G401 (cell line): Measurements from ENCODE around the gene NETO2. TPM values are rescaled to one million over a fixed set of nuclear protein-coding genes. Genes with fewer than 3 reads are reported as not detected.

Experiments
- DNase-seq: peaks from one replicate; pipeline ENCODE4 v3.0.0-alpha.2; 2015; ENCODE audit warnings: low spot score
- in situ Hi-C: cut with HindIII; loops from 2 replicates; pipeline ENCODE4 v1.10.0; 2016; ENCODE audit warnings: low sequenced_read_pairs, mixed read lengths
- total RNA-seq: library from RNA; depleted of rRNA; stranded (reverse); fragments of >200 nt; shearing (Covaris generic); gene quantifications from 2 replicates; pipeline ENCODE4 v1.2.3, GENCODE V29; 2014

The NETO2 gene
- total RNA-seq, 1 experiment from 2014 or later = 50.8 TPM

GRCh38 chr16:47052666-47053640 lies 90.8 kb downstream of the NETO2 start:
- in situ Hi-C loops = no loop called here
- DNase-seq = no peak

- in situ Hi-C loops = no loop called here
- DNase-seq = no peak
Observed at GRCh38 chr16:47051031-47051430, 92.7 kb downstream of the NETO2 start.

- no peak for DNase-seq
- in situ Hi-C loops = no loop called here
Observed at GRCh38 chr16:47049901-47050583, 93.7 kb downstream of the NETO2 start.

GRCh38 chr16:47047524-47048203 lies 96.1 kb downstream of the NETO2 start:
- in situ Hi-C loops = no loop called here
- no peak for DNase-seq

GRCh38 chr16:47046726-47047523 lies 96.8 kb downstream of the NETO2 start:
- in situ Hi-C loops = no loop called here
- no peak for DNase-seq

GRCh38 chr16:47045459-47045858 lies 98.3 kb downstream of the NETO2 start:
- in situ Hi-C loops = no loop called here
- no peak for DNase-seq

GRCh38 chr16:47045023-47045422 lies 98.7 kb downstream of the NETO2 start:
- in situ Hi-C loops = no loop called here
- no peak for DNase-seq

GRCh38 chr16:47043970-47044684 lies 99.6 kb downstream of the NETO2 start:
- no peak for DNase-seq
- in situ Hi-C loops = no loop called here

GRCh38 chr16:47043200-47043599 lies 100.5 kb downstream of the NETO2 start:
- DNase-seq = no peak
- in situ Hi-C loops = no loop called here

GRCh38 chr16:47037746-47038458 lies 105.8 kb downstream of the NETO2 start:
- in situ Hi-C loops = no loop called here
- peak; percentile 68 for DNase-seq

GRCh38 chr16:47037396-47037745 lies 106.4 kb downstream of the NETO2 start:
- in situ Hi-C loops = no loop called here
- peak; percentile 7 for DNase-seq

- in situ Hi-C loops = no loop called here
Observed at GRCh38 chr16:47036201-47036600, 107.5 kb downstream of the NETO2 start.

GRCh38 chr16:47035436-47035835 lies 108.3 kb downstream of the NETO2 start:
- in situ Hi-C loops = no loop called here
- no peak for DNase-seq

More at GRCh38 chr16:47036201-47036600, 107.5 kb downstream of the NETO2 start:
- DNase-seq = no peak

- in situ Hi-C loops = no loop called here
- DNase-seq = no peak
Observed at GRCh38 chr16:47034455-47034854, 109.3 kb downstream of the NETO2 start.

GRCh38 chr16:47033176-47033575 lies 110.6 kb downstream of the NETO2 start:
- no peak for DNase-seq
- in situ Hi-C loops = no loop called here

GRCh38 chr16:47029724-47030123 lies 114.0 kb downstream of the NETO2 start:
- in situ Hi-C loops = no loop called here
- no peak for DNase-seq

- DNase-seq = no peak
Observed at GRCh38 chr16:47028767-47029377, 114.9 kb downstream of the NETO2 start.

More at GRCh38 chr16:47028767-47029377, 114.9 kb downstream of the NETO2 start:
- in situ Hi-C loops = no loop called here
